Activated T-helper 9 cell treated with anti-CD3 and anti-CD28 coated beads, Interleukin-2, amount 50 U/mL, for 16 hours (primary cell): Measurements from ENCODE around the gene SORCS3.

Experiments
- DNase-seq: peaks from one replicate; pipeline ENCODE4 v3.0.0-alpha.2; 2020; ENCODE audit warnings: low read depth

The SORCS3 gene

DNA sequence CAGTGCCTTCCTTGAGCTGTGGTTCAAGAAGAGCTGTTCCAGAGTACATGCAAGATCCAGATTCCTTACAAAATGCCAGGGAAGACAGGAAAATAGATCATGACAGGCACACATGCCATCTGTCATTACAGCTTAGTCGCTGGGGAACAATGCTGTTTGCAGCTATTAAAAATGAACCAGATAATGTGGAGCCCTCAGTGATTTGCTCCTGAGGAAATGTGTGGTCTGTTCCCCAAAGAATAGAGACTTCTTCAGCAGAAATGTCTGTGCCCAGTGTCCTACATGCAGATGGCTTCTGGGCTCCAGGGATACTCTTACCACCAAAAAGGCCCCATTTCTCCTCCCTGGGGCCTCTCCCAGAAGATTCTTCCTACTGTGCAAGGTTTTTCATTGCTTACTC, 627.9 kb downstream of the SORCS3 start:
- no peak for DNase-seq

DNA sequence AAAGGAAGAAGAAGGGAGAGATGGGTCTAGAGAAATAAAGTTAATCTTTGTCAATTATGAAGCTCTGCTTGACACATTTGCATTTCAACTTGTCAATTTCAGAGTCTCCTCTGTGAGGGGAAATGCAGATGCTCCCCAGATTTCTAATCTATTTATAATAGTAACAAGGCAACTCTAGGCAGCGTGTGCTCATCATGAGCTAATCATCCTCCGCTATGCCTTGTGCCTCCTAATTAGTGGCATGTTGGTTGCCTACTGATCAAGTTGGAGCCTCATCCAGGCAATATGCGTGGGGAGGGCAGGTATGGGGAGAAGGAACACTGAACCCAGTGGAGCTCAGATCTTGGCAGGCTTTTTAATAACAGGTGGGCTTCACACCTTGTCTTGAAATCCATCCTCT, 628.6 kb downstream of the SORCS3 start:
- no peak for DNase-seq

DNA sequence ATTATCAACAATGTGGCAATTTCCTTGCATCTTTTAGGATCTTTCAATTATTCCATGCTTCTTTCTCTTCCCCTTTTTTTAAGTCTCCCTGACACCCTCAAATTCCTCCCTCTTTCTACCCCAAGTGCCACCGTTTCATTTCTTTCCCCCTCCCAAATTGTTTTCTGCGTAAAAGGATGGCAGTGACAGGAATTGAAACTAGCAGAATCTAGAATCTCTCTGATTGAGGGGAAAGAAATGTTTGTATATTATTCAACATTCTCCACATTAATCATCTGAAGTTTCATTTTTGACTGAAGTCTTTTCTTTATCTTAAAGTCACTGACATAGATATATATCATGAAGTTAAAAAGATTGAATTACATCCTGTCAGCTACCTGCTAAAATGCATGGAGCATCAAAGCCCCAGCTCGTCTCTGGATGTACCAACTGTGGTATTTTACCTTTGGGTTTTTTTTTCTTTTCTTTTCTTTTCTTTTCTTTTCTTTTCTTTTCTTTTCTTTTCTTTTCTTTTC, 633.5 kb downstream of the SORCS3 start:
- no peak for DNase-seq

DNA sequence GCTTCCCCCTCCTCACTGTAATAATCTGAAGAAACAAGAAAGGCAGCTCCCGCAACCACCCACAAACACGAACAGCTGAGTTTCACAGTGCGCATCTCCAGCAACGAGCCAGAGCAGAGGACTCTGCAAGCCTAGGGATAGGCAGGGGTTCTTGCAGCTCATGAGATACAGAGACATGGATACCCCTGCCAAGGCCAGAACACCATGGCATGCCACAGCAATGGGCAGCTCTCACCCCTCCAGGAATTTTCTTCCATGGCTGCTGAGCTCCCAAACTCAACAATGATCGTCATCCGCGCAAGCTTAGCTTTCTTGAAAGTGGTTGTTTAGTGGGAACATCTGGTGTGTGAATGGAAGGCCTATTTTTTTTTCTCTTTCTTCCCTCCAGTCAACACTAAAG, 637.3 kb downstream of the SORCS3 start:
- DNase-seq: no peak

DNA sequence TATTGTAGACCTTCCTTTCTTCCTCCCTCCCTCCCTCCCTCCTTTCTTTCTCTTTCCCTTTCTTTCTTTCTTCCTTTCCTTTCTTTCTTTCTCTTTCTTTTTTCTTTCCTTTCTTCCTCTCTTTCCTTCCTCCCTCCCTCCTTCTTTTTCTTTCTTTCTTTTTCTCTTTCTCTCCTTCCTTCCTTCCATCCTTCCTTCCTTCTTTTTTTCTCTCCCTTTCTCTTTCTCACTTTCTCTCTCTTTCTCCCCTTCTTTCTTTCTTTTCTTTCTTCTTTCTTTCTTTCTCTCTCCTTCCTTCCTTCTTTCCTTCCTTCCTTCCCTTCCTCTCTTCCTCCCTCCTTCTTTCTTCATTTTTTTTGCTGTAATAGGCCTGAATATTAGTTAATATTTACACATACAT, 638.0 kb downstream of the SORCS3 start:
- DNase-seq: no peak

DNA sequence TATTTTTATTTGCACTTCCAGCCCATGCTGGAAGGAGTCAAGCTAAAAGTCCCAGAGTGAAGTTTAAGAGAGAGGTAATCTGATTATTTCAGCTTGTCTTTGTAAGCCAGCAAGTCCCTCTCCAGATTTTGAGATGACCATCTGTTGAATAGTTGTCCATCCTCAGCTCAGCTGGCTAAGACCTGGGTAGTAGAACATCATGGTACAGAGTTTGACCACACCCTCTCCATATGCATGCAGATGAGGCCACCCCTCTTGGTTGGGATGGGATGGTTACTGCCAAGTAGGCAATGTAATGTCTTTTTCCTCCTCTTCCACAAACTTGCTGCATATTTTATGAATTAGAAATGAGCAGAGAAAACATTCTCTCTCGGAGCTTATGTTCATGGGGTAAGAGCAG, 639.8 kb downstream of the SORCS3 start:
- no peak for DNase-seq

DNA sequence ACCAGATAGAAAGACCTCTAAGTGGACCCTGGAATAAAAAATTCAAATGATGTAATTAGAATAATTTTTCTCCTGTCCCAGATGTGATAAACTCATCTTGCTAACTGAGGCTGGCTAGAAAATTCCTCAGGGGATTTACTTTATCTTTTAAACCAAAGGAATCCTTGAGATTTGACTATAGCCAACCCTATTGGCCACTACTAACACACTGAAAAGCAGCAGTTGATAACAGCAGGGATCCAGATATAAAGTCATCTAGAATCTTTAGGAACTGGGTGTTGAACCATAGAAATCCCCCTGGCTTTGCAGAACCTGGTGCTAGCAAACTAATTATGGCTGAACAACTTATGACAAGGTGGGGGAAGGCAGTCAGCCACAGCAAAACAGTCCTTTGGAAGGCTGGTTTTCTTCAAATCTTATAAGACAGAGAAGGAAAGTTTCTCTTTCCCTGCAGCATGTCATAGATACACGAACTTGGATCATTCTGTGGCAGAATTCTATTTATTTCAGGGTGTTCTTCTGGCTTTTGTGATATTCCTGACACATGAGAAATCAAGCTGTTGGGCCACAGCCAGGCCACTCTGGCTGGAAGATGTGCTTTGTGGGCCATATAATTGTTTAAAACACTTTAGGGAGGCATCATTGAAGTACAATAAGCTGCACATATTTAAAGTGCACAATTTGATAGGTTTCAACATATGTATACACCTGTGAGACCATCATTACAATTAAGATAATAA, 643.6 kb downstream of the SORCS3 start:
- DNase-seq: no peak

DNA sequence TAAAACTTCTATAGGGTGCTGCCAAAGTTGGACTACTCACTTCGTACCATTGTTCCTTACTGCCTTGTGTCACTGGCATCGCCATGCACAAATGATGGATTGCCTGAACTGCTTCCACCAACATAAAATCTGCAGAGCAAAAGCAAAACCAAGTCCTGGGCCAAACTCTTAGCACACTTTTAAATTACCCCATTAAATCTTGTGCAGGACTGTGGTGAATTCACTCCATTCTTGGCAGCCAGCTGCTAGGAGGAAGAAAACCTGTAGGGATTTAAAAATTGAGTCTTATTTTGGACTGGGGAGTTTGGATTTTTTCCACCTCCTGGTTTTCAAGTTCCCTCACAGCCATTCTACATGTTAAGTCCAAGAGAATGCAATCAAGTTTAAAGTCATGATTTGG, 646.9 kb downstream of the SORCS3 start:
- no peak for DNase-seq

DNA sequence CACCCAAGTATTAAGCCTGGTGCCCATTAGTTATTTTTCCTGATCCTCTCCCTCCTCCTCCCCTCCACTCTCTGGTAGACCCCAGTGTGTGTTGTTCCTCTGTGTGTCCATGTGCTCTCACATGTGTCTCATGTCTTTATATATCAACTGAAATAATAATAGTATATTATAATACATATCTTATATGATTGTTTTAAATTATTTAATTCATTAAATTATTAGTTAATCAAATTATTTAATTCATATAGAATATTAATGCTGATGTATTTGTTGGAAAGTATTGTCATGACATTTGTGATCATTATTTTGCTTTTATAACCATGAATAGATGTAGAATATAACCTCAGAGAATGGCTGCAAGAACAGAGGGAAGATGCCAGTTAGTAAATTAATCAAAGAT, 647.5 kb downstream of the SORCS3 start:
- DNase-seq: no peak

DNA sequence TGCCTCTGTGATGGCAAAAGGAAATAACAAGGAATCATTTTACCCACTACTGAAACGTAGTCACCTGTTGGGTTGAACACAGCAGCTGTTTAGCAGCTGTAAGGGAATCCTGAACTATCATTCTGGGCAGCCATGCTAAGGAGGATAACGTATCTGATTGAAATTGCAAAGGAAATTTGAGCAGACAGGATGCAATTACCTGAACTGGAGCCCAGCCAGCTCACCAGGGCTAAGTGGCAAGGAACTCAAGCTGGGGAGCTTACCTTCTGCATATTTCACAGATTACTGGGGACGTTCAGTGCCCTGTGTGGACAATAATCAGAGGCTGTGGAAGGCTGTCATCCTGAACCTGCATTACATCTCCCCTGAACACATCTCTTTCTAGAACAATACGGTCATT, 650.5 kb downstream of the SORCS3 start:
- DNase-seq: no peak

DNA sequence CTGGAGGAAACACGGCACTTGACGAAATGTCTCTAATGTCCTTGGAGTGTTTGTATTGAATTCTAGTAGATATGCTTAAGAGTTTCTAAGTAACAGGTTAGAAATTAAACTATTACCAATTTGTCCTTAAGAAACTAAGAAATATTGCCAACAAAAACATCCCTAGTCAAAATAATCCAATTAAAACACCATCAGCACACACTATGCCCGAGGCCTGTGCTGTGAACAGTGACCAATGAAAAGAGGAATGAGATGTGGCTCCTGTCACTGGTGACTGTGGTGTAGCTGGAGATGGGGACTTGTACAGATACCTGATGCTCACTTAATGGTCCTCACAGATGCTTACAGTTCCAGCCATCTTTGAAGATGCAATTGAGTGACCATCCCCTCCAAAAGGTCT, 651.1 kb downstream of the SORCS3 start:
- DNase-seq: no peak
